ENCODE measurements around the gene CNTF. TPM values are rescaled to one million over a fixed set of nuclear protein-coding genes. Genes with fewer than 3 reads are reported as not detected.

CNTF gene
- total and polyA plus RNA-seq, 2 of the 4 experiments (the other 2 are of a cell fraction), result 1.2 to 2.3 TPM

GRCh38 chr11:58647141-58647699 is 24.8 kb downstream of the CNTF start:
- no peak overlapping the region for H2AK5ac ChIP-seq (ENCODE audit: low read depth, low read length)
- H3K9ac ChIP-seq (ENCODE audit: low read depth, low read length), result no peak overlapping the region
- 0 out of 2 replicates have a peak, but pooled peaks cover 2% of the 10 kb centered on the region for H3K4me1 ChIP-seq (ENCODE audit: control insufficient read depth, insufficient read depth, low read length)
- no peak overlapping the region for H2BK5ac ChIP-seq (ENCODE audit: low read depth, low read length, poor library complexity, severe bottlenecking)
- dilution Hi-C loops (cut with HindIII; ENCODE audit: low sequenced_read_pairs, unreplicated experiment), result no loop called here
- in situ Hi-C loops (cut with MboI; ENCODE audit: low sequenced_read_pairs), result no loop called here
- no peak overlapping the region for H3K4ac ChIP-seq (ENCODE audit: low read depth, low read length)
- POLR2A ChIA-PET (ENCODE audit: unreplicated experiment), result interaction anchor here (0.6 kb wide), 1 partner anchor 980 kb away, joined by 3 read pairs; no protein-coding TSS in a partner anchor
- no peak overlapping the region for H3K18ac ChIP-seq (ENCODE audit: low read depth, low read length)
- no peak overlapping the region for H2BK15ac ChIP-seq (ENCODE audit: low read depth, low read length)
- H3K23ac ChIP-seq (ENCODE audit: low read depth, low read length), result no peak overlapping the region
- no peaks in the 10 kb centered on the region for H3K79me1 ChIP-seq (ENCODE audit: low read depth in 1 of 2, low read length in 2 of 2)
- TF ChIP-seq CHD1 (IDR thresholded peaks at IDR 0.05; ENCODE audit: low read depth, low read length) (no peak), USF2 (IDR thresholded peaks at IDR 0.05; ENCODE audit: low read depth, low read length) (no peak), NFE2L2 (IDR thresholded peaks at IDR 0.05; ENCODE audit: low read depth, low read length) (no peak), CTCF (conservative IDR thresholded peaks at IDR 0.05; ENCODE audit: low read depth, low read length) (no peak), SMC3 (IDR thresholded peaks at IDR 0.05; ENCODE audit: low read depth, low read length) (no peak), RCOR1 (IDR thresholded peaks at IDR 0.05; ENCODE audit: insufficient replicate concordance, low read length) (no peak), BHLHE40 (IDR thresholded peaks at IDR 0.05; ENCODE audit: low read depth, low read length) (no peak), FOS (IDR thresholded peaks at IDR 0.05; ENCODE audit: low read depth, low read length) (no peak), MAZ (IDR thresholded peaks at IDR 0.05; ENCODE audit: borderline replicate concordance, low read depth, low read length) (no peak), POLR2A (IDR thresholded peaks at IDR 0.05; ENCODE audit: low read depth, low read length) (no peak), CEBPB (IDR thresholded peaks at IDR 0.05; ENCODE audit: low read depth, low read length) (no peak), RAD21 (IDR thresholded peaks at IDR 0.05; ENCODE audit: low read length) (no peak), RFX5 (IDR thresholded peaks at IDR 0.05; ENCODE audit: low read depth, low read length) (no peak), MXI1 (IDR thresholded peaks at IDR 0.05; ENCODE audit: borderline replicate concordance, low read depth, low read length) (no peak), MAFK (IDR thresholded peaks at IDR 0.05; ENCODE audit: low read depth, low read length) (no peak)
- TF ChIP-seq, protein P1, sequence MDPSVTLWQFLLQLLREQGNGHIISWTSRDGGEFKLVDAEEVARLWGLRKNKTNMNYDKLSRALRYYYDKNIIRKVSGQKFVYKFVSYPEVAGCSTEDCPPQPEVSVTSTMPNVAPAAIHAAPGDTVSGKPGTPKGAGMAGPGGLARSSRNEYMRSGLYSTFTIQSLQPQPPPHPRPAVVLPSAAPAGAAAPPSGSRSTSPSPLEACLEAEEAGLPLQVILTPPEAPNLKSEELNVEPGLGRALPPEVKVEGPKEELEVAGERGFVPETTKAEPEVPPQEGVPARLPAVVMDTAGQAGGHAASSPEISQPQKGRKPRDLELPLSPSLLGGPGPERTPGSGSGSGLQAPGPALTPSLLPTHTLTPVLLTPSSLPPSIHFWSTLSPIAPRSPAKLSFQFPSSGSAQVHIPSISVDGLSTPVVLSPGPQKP (IDR thresholded peaks at IDR 0.05; ENCODE audit: borderline replicate concordance, low read depth, low read length), result no peak
- H4K5ac ChIP-seq (ENCODE audit: low read depth, low read length), result no peak overlapping the region
- BruUV-seq (replicated peaks), result no TSS peak
- no peak for DNase-seq
- H4K91ac ChIP-seq (ENCODE audit: insufficient read depth, low read depth, low read length), result no peak overlapping the region
- H3K9me1 ChIP-seq (ENCODE audit: insufficient read depth, low read length), result no peaks in the 10 kb centered on the region
- H3K36me3 ChIP-seq (ENCODE audit: control insufficient read depth, insufficient read depth, low read length), result no peaks in the 10 kb centered on the region
- H3K27ac ChIP-seq (ENCODE audit: insufficient read depth, low read length), result no peak overlapping the region
- no peak for ATAC-seq (ENCODE audit: low read depth)
- H4K8ac ChIP-seq (ENCODE audit: low read depth in 2 of 2, low read length in 2 of 2), result no peak overlapping the region
- H2AFZ ChIP-seq (replicated peaks; ENCODE audit: low read length, poor library complexity), result no peak overlapping the region
- H4K20me1 ChIP-seq (ENCODE audit: insufficient read depth, low read length), result no peaks in the 10 kb centered on the region
- WGBS, 2 experiments (ENCODE audit: extremely low coverage in 2 of 2, insufficient read length in 1 of 2), result 100% methylated on average over 1 of the region's 2 CpGs; no CpG with 5 or more reads in 1 of the 2 experiments
- H2BK120ac ChIP-seq (ENCODE audit: low read depth, low read length), result no peak overlapping the region
- no peak overlapping the region for H3K4me2 ChIP-seq (ENCODE audit: low read depth, low read length)
- CTCF ChIA-PET, result interaction anchor here (1.1 kb wide), 1 partner anchor 18 kb away, joined by 3 read pairs; no protein-coding TSS in a partner anchor
- H3K9me3 ChIP-seq (ENCODE audit: control insufficient read depth, insufficient read depth, low read length), result peaks cover 3% of the 10 kb centered on the region; the same call in 1 of the 2 replicates
- H3K14ac ChIP-seq (replicated peaks; ENCODE audit: low read depth, low read length), result no peak overlapping the region
- H2AK9ac ChIP-seq (replicated peaks; ENCODE audit: low read depth, low read length, poor library complexity), result no peak overlapping the region
- H3K4me3 ChIP-seq (ENCODE audit: insufficient read depth, low read depth, low read length), result no peak overlapping the region
- no peaks in the 10 kb centered on the region for H3K27me3 ChIP-seq (ENCODE audit: control insufficient read depth, insufficient read depth, low read length)
- no peak overlapping the region for H2BK20ac ChIP-seq (ENCODE audit: low read depth, low read length)
- intact Hi-C loops (cut with micrococcal nuclease), result no loop called here
- no peak overlapping the region for H3K56ac ChIP-seq (ENCODE audit: extremely low read depth, insufficient read depth, low read length)
